ENCODE data around the gene TMOD1.
A peak's percentile ranks its signal among the peaks of the same experiment; 100 is the strongest.
"Not testable (repeated sequence)": the region's sequence is repeated elsewhere in the genome, so short reads cannot be mapped to it uniquely, and the experiment has no call there.

The TMOD1 gene

GRCh38 chr9:97497558-97498375 lies 3.7 kb upstream of the TMOD1 start:
- not testable (repeated sequence) for DNase-seq (ENCODE audit: insufficient read length, low spot score); FAIRE-seq

DNA sequence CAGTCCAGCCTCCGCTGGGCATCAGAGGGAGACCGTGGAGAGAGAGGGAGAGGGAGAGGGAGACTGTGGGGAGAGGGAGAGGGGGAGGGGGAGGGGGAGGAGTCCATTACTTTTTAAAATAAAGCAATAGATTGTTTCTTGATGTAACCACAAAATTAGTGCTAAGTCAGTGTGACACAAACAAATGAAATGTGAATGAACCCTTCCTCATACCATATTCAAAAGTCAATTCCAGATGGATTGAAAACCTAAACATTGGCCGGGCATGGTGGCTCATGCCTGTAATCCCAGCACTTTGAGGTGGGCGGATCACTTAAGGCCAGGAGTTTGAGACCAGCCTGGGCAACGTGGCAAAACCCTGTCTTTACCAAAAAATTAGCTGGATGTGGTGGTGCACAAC lies 2.6 kb upstream of the TMOD1 start:
- not testable (repeated sequence) for DNase-seq (ENCODE audit: insufficient read length, low spot score); FAIRE-seq

DNA sequence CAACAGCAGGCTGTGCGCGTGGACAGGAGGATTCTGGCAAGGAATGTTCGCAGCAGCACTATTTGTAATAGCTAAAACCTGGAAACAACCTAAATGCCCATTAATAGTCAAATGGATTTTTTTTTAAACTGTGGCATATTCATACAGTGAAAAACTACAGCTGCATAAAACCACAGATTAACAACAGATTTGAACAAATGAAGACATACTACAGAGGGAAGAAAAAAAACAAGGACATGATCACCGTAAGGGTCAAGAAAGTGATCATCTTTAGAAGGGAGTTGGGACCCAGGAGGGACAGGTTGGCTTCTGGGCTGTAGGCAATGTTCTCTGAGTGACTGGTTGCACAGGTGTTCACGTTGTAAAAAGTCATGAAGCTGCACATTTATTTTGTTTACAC lies 1.2 kb upstream of the TMOD1 start:
- FAIRE-seq (no peak), DNase-seq (ENCODE audit: insufficient read length, low spot score) (no peak)

- FAIRE-seq (no peak), DNase-seq (ENCODE audit: insufficient read length, low spot score) (no peak)
Measured at GRCh38 chr9:97500765-97501176, 695 bp upstream of the TMOD1 start.

GRCh38 chr9:97501972-97502221 lies 431 bp downstream of the TMOD1 start:
- no peak for DNase-seq (ENCODE audit: insufficient read length, low spot score)
- FAIRE-seq: no peak

DNA sequence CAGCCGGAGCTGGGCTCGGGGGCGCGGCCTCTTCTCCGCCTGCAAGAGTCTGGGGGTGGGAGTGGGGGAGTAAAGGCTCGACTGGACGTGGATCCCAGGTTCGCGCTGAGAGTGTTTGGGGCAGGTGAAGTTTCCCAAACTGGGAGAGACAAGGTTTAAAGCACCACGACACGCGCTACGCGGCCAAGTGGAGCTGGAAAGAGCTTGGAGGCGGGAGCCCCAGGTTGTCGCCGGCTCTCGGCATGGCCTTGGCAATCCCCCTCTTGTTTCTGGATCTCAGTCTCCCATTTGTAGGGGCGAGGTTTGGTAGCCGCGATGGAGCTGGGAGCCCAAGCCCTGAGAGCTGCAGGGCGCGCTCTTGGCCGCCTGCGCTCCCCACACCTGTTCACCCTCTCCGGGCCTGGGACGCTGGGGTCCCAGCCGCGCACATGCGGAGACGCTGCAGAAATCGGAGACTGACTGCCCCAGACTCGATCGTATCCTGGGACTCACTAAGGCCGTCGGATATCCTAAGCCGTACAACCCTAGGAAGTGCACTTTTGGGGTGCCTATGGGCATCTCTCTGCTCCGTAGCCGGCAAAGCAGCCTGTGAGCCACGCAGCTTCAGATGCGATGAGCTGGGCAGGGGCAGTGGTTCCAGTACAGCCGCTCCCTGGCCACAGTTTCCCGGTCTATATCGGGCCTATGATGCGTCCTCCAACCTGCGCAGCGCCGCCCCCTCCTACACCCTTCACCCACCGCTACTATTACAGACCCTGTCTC lies 937 bp downstream of the TMOD1 start:
- FAIRE-seq: no peak
- DNase-seq (ENCODE audit: insufficient read length, low spot score): peak; percentile 30

DNA sequence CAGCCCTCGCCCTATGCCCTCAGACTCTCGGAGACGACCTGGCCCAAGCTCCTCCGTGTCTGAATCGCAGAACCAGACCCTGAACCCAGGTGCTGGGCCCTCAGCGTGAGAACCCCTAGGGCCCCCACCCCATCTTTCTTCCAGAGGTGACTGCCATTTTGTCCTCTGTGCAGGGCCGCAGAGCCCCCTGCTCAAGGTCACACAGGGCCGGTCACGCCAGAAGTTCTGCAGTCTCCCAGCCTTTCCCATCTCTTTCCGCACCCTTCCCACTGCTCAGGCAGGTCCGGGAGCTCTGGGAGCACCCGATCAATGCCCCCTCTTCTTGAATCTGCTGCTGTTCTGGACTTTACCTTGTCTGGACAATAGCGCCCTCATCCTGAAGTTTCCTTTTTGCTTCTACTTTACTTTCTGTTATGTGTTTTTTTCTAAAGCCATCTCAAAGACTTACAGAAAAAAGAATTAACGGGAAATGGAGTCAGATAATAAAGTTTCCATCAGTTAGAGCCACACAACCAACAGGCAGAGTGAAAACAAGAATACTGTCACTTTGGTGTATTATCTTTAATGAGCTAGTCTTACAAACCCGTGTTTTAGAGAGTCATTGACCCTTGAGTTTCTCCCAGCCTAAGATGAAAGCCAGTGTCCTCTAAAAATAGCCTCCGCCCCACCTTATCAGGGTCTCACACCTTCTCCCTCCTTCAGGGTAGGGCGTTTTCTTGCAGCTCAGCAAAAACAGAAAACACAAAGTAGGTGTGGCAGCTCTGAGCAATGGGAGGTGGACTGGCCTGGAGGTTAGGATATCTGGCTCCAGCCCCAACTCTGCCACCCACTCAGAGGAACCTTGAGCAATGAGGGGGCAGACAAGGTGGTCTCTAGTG lies 1.8 kb downstream of the TMOD1 start:
- no peak for DNase-seq (ENCODE audit: insufficient read length, low spot score)
- FAIRE-seq: no peak

- no peak for FAIRE-seq
- no peak for DNase-seq (ENCODE audit: insufficient read length, low spot score)
Measured at GRCh38 chr9:97503862-97504210, 2.4 kb downstream of the TMOD1 start.

GRCh38 chr9:97504381-97505216 lies 3.1 kb downstream of the TMOD1 start:
- no peak for DNase-seq (ENCODE audit: insufficient read length, low spot score)
- FAIRE-seq: no peak

GRCh38 chr9:97505845-97506244 lies 4.4 kb downstream of the TMOD1 start:
- no peak for FAIRE-seq
- no peak for DNase-seq (ENCODE audit: insufficient read length, low spot score)

DNA sequence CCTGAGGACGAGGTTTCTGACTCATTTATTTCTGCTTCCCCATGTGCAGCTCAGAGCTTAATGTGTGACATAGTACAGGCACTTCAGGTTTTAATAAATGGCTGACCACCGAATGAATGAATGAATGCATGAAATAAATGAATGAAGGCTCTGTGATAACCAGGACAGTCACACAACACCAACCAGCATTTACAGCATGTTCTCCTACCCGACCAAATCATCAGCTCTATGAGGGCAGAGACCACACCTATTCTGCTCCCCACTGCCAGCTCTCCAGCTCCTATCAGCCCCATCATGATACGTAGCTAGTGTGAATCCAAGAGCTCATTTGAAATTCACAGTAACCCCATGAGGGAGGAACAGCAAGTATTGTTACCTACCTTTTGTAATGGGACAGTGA lies 4.8 kb downstream of the TMOD1 start:
- FAIRE-seq (no peak), DNase-seq (ENCODE audit: insufficient read length, low spot score) (no peak)

GRCh38 chr9:97506787-97507186 lies 5.3 kb downstream of the TMOD1 start:
- no peak for DNase-seq (ENCODE audit: insufficient read length, low spot score)
- no peak for FAIRE-seq

GRCh38 chr9:97507428-97507984 lies 6.0 kb downstream of the TMOD1 start:
- FAIRE-seq (no peak), DNase-seq (ENCODE audit: insufficient read length, low spot score) (no peak)

GRCh38 chr9:97508852-97509251 lies 7.4 kb downstream of the TMOD1 start:
- no peak for FAIRE-seq

GRCh38 chr9:97510797-97511654 lies 9.6 kb downstream of the TMOD1 start:
- FAIRE-seq (no peak), DNase-seq (ENCODE audit: insufficient read length, low spot score) (no peak)

More at GRCh38 chr9:97508852-97509251, 7.4 kb downstream of the TMOD1 start:
- DNase-seq (ENCODE audit: insufficient read length, low spot score): no peak

GRCh38 chr9:97511655-97512427 lies 10.4 kb downstream of the TMOD1 start:
- DNase-seq (ENCODE audit: insufficient read length, low spot score) (no peak), FAIRE-seq (no peak)

DNA sequence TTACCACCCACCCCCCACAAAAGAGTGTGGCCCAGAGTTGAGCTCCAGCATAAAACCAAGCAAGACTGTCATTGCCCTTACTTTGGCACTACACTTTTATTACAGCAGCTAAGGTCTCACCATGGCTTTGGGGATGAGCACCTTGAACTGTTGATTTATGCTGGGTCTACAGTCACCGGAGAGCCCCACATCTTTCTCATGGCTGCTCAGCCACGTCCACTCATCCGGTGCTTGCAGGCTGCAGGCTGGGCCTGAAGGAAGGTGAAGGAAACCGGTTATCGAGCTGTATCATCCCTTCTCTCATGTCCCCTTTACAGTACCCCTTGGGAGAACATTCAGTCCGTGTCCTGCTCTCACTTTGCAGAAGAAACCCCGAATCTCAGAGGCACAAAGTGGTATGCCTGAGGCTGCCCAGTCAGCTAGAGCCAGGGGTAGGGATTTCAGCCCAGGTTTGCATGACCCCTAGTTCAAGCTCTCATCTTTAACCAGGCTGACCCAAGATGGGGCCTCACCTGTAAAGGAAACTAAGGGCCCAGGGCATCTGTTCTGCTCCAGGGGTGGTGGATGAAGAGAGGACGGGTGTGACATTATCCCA lies 11.6 kb downstream of the TMOD1 start:
- no peak for DNase-seq (ENCODE audit: insufficient read length, low spot score)
- FAIRE-seq: no peak

DNA sequence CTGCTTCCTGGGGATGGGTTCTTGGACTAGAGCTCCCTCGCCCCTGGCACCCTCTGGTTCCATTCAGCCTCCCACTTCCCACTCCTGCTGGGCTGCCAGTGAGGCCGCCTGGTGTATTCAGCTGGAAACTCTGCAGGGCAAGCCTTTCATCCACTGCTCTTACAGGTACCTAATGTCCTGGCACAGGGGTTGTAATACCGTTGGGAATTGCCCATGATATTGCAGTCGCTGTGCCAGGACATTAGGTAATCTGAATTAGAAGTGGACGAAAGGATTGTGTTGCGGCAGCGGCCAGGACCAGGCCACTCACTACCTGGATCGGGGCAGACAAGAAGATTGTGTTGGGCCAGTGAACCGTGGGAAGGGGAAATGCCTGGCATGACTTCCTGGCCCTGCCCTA lies 13.1 kb downstream of the TMOD1 start:
- FAIRE-seq: no peak
- DNase-seq (ENCODE audit: insufficient read length, low spot score): no peak

All from GM19239 (cell line).